H1 (cell line): ENCODE measurements around the gene YPEL2. TPM values are rescaled to one million over a fixed set of nuclear protein-coding genes. Genes with fewer than 3 reads are reported as not detected.

Source experiments
- CTCF ChIA-PET: fragments of 300-600 bp; sonication (Branson Sonifier 250); formaldehyde crosslinking; loops from one replicate; lab custom pipeline; 2021; ENCODE audit not compliant: partially characterized antibody; lab: Charles Lee
- POLR2A ChIA-PET: fragments of 300-600 bp; sonication (Branson Sonifier 250); formaldehyde crosslinking; loops from one replicate; lab custom pipeline; 2021; ENCODE audit warnings: inconsistent platforms; ENCODE audit not compliant: partially characterized antibody; lab: Charles Lee
- DNase-seq, 2 experiments: peaks; one replicate each; pipeline versions ENCODE4 v3.0.0 to v3.0.0-alpha.2; 2010 to 2022; ENCODE audit warnings: low spot score in 2 of 2, low read depth in 1 of 2, mixed read lengths in 1 of 2
- FAIRE-seq: peaks from 2 replicates; lab custom pipeline; 2011; peaks lifted over from hg19 to GRCh38; lab: Jason Lieb, UNC
- H2AFZ ChIP-seq: 2 replicates; pipeline ENCODE4 v1.8.1; 2012; ENCODE audit warnings: low read length, inconsistent platforms
- H2AK5ac ChIP-seq: 2 replicates; pipeline ENCODE4 v1.6.1; 2013; ENCODE audit warnings: low read depth, low read length
- H2BK120ac ChIP-seq: replicated peaks from 2 replicates; pipeline ENCODE3; 2013; ENCODE audit warnings: low read depth, low read length, inconsistent platforms
- H2BK12ac ChIP-seq: 2 replicates; pipeline ENCODE4 v1.6.1; 2013; ENCODE audit warnings: low read depth, low read length
- H2BK15ac ChIP-seq: 2 replicates; pipeline ENCODE4 v1.6.1; 2013; ENCODE audit warnings: low read length
- H2BK20ac ChIP-seq: 2 replicates; pipeline ENCODE4 v1.6.1; 2013; ENCODE audit warnings: low read length
- H2BK5ac ChIP-seq: 2 replicates; pipeline ENCODE4 v1.6.1; 2013; ENCODE audit warnings: low read depth, low read length
- H3K14ac ChIP-seq: 2 replicates; pipeline ENCODE4 v1.6.1; 2013; ENCODE audit warnings: inconsistent platforms; ENCODE audit not compliant: insufficient read length
- H3K18ac ChIP-seq: 2 replicates; pipeline ENCODE4 v1.6.1; 2013; ENCODE audit warnings: low read length; ENCODE audit errors: extremely low read depth
- H3K23ac ChIP-seq: 2 replicates; pipeline ENCODE4 v1.6.1; 2013; ENCODE audit warnings: inconsistent platforms; ENCODE audit not compliant: insufficient read length
- H3K23me2 ChIP-seq: 2 replicates; pipeline ENCODE4 v1.6.1; 2013; ENCODE audit warnings: low read depth, low read length
- H3K27ac ChIP-seq: 2 replicates; pipeline ENCODE4 v1.6.1; 2011; ENCODE audit warnings: low read depth, low read length, inconsistent platforms
- H3K27me3 ChIP-seq, 4 experiments: replicated peaks in 1 of 4; 1 replicate in 1 of 4; 2 replicates in 3 of 4; pipeline versions ENCODE4 v1.6.1 to v1.8.1; 2011 to 2013; ENCODE audit warnings: low read length in 3 of 4, mild to moderate bottlenecking in 3 of 4, inconsistent platforms in 2 of 4, mixed read lengths in 2 of 4, moderate library complexity in 1 of 4; ENCODE audit not compliant: control insufficient read depth in 3 of 4, insufficient read depth in 3 of 4; ENCODE audit errors: extremely low read depth in 1 of 4
- H3K36me3 ChIP-seq, 4 experiments: 2 replicates each; pipeline versions ENCODE4 v1.6.1 to v1.8.1; 2011 to 2013; ENCODE audit warnings: mild to moderate bottlenecking in 4 of 4, low read length in 3 of 4, moderate library complexity in 2 of 4, control low read depth in 1 of 4, inconsistent platforms in 1 of 4; ENCODE audit not compliant: insufficient read depth in 4 of 4, control insufficient read depth in 2 of 4
- H3K4ac ChIP-seq: replicated peaks from 2 replicates; pipeline ENCODE3; 2013; ENCODE audit warnings: low read length, low read depth, mixed read lengths, inconsistent platforms; ENCODE audit not compliant: insufficient read length
- H3K4me1 ChIP-seq, 4 experiments: replicated peaks in 1 of 4; 1 replicate in 1 of 4; 2 replicates in 3 of 4; pipeline versions ENCODE4 v1.6.1 to v1.8.1; 2011 to 2013; ENCODE audit warnings: low read length in 3 of 4, inconsistent platforms in 2 of 4, mixed read lengths in 1 of 4; ENCODE audit not compliant: insufficient read depth in 4 of 4, control insufficient read depth in 3 of 4
- H3K4me2 ChIP-seq, 2 experiments: 2 replicates each; pipeline versions ENCODE4 v1.6.1 to v1.8.1; 2011 to 2013; ENCODE audit warnings: low read depth in 2 of 2, low read length in 2 of 2, control low read depth in 1 of 2, inconsistent platforms in 1 of 2, mild to moderate bottlenecking in 1 of 2; ENCODE audit not compliant: insufficient read depth in 1 of 2
- H3K4me3 ChIP-seq, 4 experiments: fragments of 200-600, 300-600 bp in 1 of 4; sonication (generic), shearing (Covaris generic), sonication (Bioruptor Twin) in 1 of 4; 2 replicates each; pipeline versions ENCODE4 v1.5.1 to v1.8.1; 2011 to 2016; ENCODE audit warnings: low read length in 4 of 4, low read depth in 3 of 4, control low read depth in 2 of 4, inconsistent platforms in 2 of 4, mild to moderate bottlenecking in 2 of 4, mixed read lengths in 1 of 4, moderate library complexity in 1 of 4; ENCODE audit not compliant: insufficient read depth in 2 of 4; ENCODE audit errors: extremely low read depth in 1 of 4
- H3K56ac ChIP-seq: replicated peaks from 2 replicates; pipeline ENCODE3; 2013; ENCODE audit warnings: low read depth, mild to moderate bottlenecking, mixed read lengths, low read length, inconsistent platforms; ENCODE audit not compliant: insufficient read length
- H3K79me1 ChIP-seq: 2 replicates; pipeline ENCODE4 v1.6.1; 2013; ENCODE audit warnings: low read depth, low read length, control low read depth
- H3K79me2 ChIP-seq, 2 experiments: 2 replicates each; pipeline versions ENCODE4 v1.6.1 to v1.8.1; 2012 to 2013; ENCODE audit warnings: low read length in 2 of 2, mild to moderate bottlenecking in 2 of 2, inconsistent platforms in 1 of 2; ENCODE audit not compliant: insufficient read depth in 2 of 2, control insufficient read depth in 1 of 2
- H3K9ac ChIP-seq, 4 experiments: replicated peaks in 1 of 4; 1 replicate in 1 of 4; 2 replicates in 3 of 4; pipeline versions ENCODE4 v1.6.1 to v1.8.1; 2011 to 2013; ENCODE audit warnings: low read depth in 3 of 4, low read length in 3 of 4, control low read depth in 2 of 4, mild to moderate bottlenecking in 2 of 4, moderate library complexity in 2 of 4, inconsistent platforms in 1 of 4; ENCODE audit errors: extremely low read depth in 1 of 4
- H3K9me3 ChIP-seq, 2 experiments: 2 replicates each; pipeline versions ENCODE4 v1.6.1 to v1.8.1; 2012 to 2013; ENCODE audit warnings: mild to moderate bottlenecking in 2 of 2, moderate library complexity in 2 of 2, control low read depth in 1 of 2, inconsistent platforms in 1 of 2, low read depth in 1 of 2, low read length in 1 of 2, mixed read lengths in 1 of 2; ENCODE audit not compliant: insufficient read depth in 2 of 2
- H4K20me1 ChIP-seq, 2 experiments: replicated peaks in 1 of 2; 2 replicates each; pipeline versions ENCODE3 to v1.8.1; 2011 to 2013; ENCODE audit warnings: inconsistent platforms in 2 of 2, low read length in 2 of 2, mild to moderate bottlenecking in 1 of 2; ENCODE audit not compliant: insufficient read depth in 2 of 2, control insufficient read depth in 1 of 2
- H4K5ac ChIP-seq: 2 replicates; pipeline ENCODE4 v1.6.1; 2013; ENCODE audit warnings: low read length, low read depth, mixed read lengths, inconsistent platforms; ENCODE audit not compliant: insufficient read length
- H4K8ac ChIP-seq: 2 replicates; pipeline ENCODE4 v1.8.0; 2013; ENCODE audit warnings: mild to moderate bottlenecking, moderate library complexity, low read length, inconsistent platforms; ENCODE audit not compliant: insufficient read depth; ENCODE audit errors: extremely low read depth
- H4K91ac ChIP-seq: replicated peaks from 2 replicates; pipeline ENCODE3; 2013; ENCODE audit warnings: low read length, mixed read lengths, inconsistent platforms; ENCODE audit not compliant: insufficient read length
- CTBP2 ChIP-seq: IDR thresholded peaks from 2 replicates; pipeline ENCODE4 v1.7.0; 2011; ENCODE audit warnings: borderline replicate concordance, mild to moderate bottlenecking, moderate library complexity, mixed read lengths, low read length; ENCODE audit not compliant: insufficient read depth, insufficient read length
- FOSL1 ChIP-seq: IDR thresholded peaks from 2 replicates; pipeline ENCODE4 v1.6.1; 2011; ENCODE audit warnings: mild to moderate bottlenecking, low read depth, low read length, moderate library complexity; ENCODE audit not compliant: insufficient read depth
- HDAC6 ChIP-seq: IDR thresholded peaks from one replicate; pipeline ENCODE4 v1.7.1; 2012; ENCODE audit warnings: low read depth, mild to moderate bottlenecking, inconsistent platforms, low read length, moderate library complexity
- POLR2AphosphoS5 ChIP-seq: IDR thresholded peaks from 2 replicates; pipeline ENCODE4 v1.6.1; 2011; ENCODE audit warnings: low read depth, low read length
- POU5F1 ChIP-seq: IDR thresholded peaks from 2 replicates; pipeline ENCODE4 v1.6.1; 2011; ENCODE audit warnings: low read depth, mild to moderate bottlenecking, low read length, moderate library complexity
- RNF2 ChIP-seq: fragments of 200-900, 300-1000 bp; sonication (generic); IDR thresholded peaks from 2 replicates; pipeline ENCODE4 v1.7.1; 2016; ENCODE audit warnings: borderline replicate concordance, low read depth, mild to moderate bottlenecking, antibody characterized with exemption, low read length; ENCODE audit not compliant: poor library complexity, severe bottlenecking; ENCODE audit errors: missing control alignments
- SP1 ChIP-seq: IDR thresholded peaks from 2 replicates; pipeline ENCODE4 v1.6.1; 2011; ENCODE audit warnings: low read depth, low read length
- TBP ChIP-seq: IDR thresholded peaks from 2 replicates; pipeline ENCODE4 v1.6.1; 2011; ENCODE audit warnings: low read depth, low read length, improper control_type of control experiment
- polyA plus RNA-seq, 7 experiments: library from polyadenylated mRNA; depleted of rRNA in 3 of 7; stranded (reverse) in 5 of 7; unstranded in 2 of 7; fragments of >200 nt in 5 of 7; fragments of 200-250 nt in 2 of 7; gene quantifications; 1 replicate in 5 of 7; 2 replicates in 1 of 7; 4 replicates in 1 of 7; pipeline versions ENCODE4 v1.2.1 to v1.2.3, GENCODE V29; 2011 to 2013; ENCODE audit warnings: missing spikeins in 2 of 7, mixed read lengths in 2 of 7
- total RNA-seq: library from RNA; stranded (reverse); fragmentation: NEBNext Ultra II Directional; extraction: Animal tissue kit (Norgen Biotek cat#: 25700); gene quantifications from 2 replicates; pipeline ENCODE4 v1.2.1, GENCODE V29; 2021
- TF ChIP-seq, protein P1 (sequence below): IDR thresholded peaks from 2 replicates; pipeline ENCODE4 v1.6.1; 2012; ENCODE audit warnings: inconsistent platforms
- TF ChIP-seq, protein P2 (sequence below): IDR thresholded peaks from 2 replicates; pipeline ENCODE4 v1.6.1; 2011; ENCODE audit warnings: low read depth, mild to moderate bottlenecking, low read length; ENCODE audit not compliant: insufficient read depth
- TF ChIP-seq, protein P3 (sequence below): IDR thresholded peaks from 2 replicates; pipeline ENCODE4 v1.6.1; 2012; ENCODE audit warnings: low read length, inconsistent platforms

Gene YPEL2
- total and polyA plus RNA-seq, 2 of the 8 experiments (the other 6 are each of a cell fraction or from before 2014, with no cell fraction given), result 1.6 to 3.5 TPM

DNA sequence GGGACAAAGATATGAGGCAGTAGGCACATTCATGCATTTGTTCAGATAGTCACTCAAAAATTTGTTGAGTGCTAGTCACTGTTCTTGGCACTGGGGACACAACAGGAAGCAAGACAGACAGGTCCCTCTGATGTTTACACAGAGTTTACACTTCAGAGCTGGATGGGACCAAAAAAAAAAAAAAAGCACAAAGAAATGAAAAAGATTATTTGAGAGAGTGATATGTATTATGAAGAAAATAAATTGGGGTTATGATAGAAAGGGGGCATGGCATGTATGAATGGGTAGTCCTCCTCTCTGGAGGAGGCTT, 3.5 kb upstream of the YPEL2 start:
- H4K91ac ChIP-seq, result no peak overlapping the region
- TF ChIP-seq CTBP2 (no peak), SP1 (no peak), POU5F1 (no peak), TBP (no peak), HDAC6 (no peak), RNF2 (no peak), POLR2AphosphoS5 (no peak), FOSL1 (no peak)
- TF ChIP-seq, protein P1, sequence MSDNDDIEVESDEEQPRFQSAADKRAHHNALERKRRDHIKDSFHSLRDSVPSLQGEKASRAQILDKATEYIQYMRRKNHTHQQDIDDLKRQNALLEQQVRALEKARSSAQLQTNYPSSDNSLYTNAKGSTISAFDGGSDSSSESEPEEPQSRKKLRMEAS, result no peak
- TF ChIP-seq, protein P2, sequence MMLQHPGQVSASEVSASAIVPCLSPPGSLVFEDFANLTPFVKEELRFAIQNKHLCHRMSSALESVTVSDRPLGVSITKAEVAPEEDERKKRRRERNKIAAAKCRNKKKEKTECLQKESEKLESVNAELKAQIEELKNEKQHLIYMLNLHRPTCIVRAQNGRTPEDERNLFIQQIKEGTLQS, result no peak
- TF ChIP-seq, protein P3, sequence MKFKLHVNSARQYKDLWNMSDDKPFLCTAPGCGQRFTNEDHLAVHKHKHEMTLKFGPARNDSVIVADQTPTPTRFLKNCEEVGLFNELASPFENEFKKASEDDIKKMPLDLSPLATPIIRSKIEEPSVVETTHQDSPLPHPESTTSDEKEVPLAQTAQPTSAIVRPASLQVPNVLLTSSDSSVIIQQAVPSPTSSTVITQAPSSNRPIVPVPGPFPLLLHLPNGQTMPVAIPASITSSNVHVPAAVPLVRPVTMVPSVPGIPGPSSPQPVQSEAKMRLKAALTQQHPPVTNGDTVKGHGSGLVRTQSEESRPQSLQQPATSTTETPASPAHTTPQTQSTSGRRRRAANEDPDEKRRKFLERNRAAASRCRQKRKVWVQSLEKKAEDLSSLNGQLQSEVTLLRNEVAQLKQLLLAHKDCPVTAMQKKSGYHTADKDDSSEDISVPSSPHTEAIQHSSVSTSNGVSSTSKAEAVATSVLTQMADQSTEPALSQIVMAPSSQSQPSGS, result no peak

More for the DNA sequence above, 3.5 kb upstream of the YPEL2 start:
- Histone ChIP-seq H3K27ac (no peak overlapping the region), H2BK20ac (no peak overlapping the region), H3K4ac (no peak overlapping the region), H3K4me2 (no peak overlapping the region), H3K9me3 (no peaks in the 10 kb centered on the region), H2AK5ac (no peak overlapping the region), H3K23me2 (peaks cover 9% of the 10 kb centered on the region), H3K36me3 (no peaks in the 10 kb centered on the region), H3K14ac (no peak overlapping the region), H2BK5ac (no peak overlapping the region), H2BK15ac (no peak overlapping the region), H3K4me3 (no peak overlapping the region), H3K9ac (no peak overlapping the region), H3K4me1 (peaks cover 10 to 17% (median 13%) of the 10 kb centered on the region in 4 experiments; a peak in 6 of 7 replicates), H4K5ac (no peak overlapping the region), H4K20me1 (peaks cover 0 to under 1% of the 10 kb centered on the region in 2 experiments), H3K79me2 (no peaks in the 10 kb centered on the region), H3K79me1 (no peaks in the 10 kb centered on the region), H2BK12ac (no peak overlapping the region), H3K23ac (no peak overlapping the region), H4K8ac (no peak overlapping the region), H2BK120ac (no peak overlapping the region), H3K27me3 (peaks cover 0 to 6% (median 4%) of the 10 kb centered on the region in 4 experiments; a peak in 5 of 7 replicates), H2AFZ (no peak overlapping the region), H3K56ac (no peak overlapping the region), H3K18ac (no peak overlapping the region)
- ChIA-PET POLR2A (no interaction called here), CTCF (interaction anchor here (3.9 to 10.4 kb wide), 4 partner anchors 10 to 112 kb away, joined by 30 to 104 read pairs (median 42); no protein-coding TSS in a partner anchor)
- no peak for DNase-seq
- no peak for FAIRE-seq
